DOHH2 (cell line): ENCODE data around the gene DCAF8L2.

Experiments used
- CTCF ChIP-seq: fragments of 200-600 bp; sonication (generic); IDR thresholded peaks from one replicate; pipeline ENCODE4 v1.5.1; 2014; ENCODE audit warnings: antibody characterized with exemption, mild to moderate bottlenecking, low read depth, low read length; ENCODE audit not compliant: poor library complexity, severe bottlenecking
- EZH2phosphoT487 ChIP-seq: fragments of 200-600 bp; sonication (generic); IDR thresholded peaks from 2 replicates; pipeline ENCODE4 v1.6.1; 2017; ENCODE audit warnings: borderline replicate concordance, mild to moderate bottlenecking, antibody characterized with exemption, low read length, moderate library complexity, mixed read lengths

GRCh38 chrX:27622883-27623282 lies 32.7 kb downstream of the DCAF8L2 start:
- no peak for TF ChIP-seq CTCF
- no peak for TF ChIP-seq EZH2phosphoT487
